Hematopoietic multipotent progenitor cell (in vitro differentiated cells): Measurements from ENCODE around the gene PER2. TPM values are rescaled to one million over a fixed set of nuclear protein-coding genes. Genes with fewer than 3 reads are reported as not detected.
A peak's percentile ranks its signal among the peaks of the same experiment; 100 is the strongest.

Experiments used
- DNase-seq, 3 donors: peaks; one replicate each; pipeline ENCODE4 v3.0.0-alpha.2; 2011 to 2015; ENCODE audit warnings: low read depth in 2 of 3, low spot score in 2 of 3
- total RNA-seq: library from RNA; depleted of rRNA; stranded (reverse); fragments of >200 nt; gene quantifications from one replicate; pipeline ENCODE4 v1.2.3, GENCODE V29; 2012

PER2 gene
- total RNA-seq, 1 donor = 19.9 TPM

GRCh38 chr2:238202326-238203093 lies 85.9 kb downstream of the PER2 start:
- peak in 2 of 3 donors; percentile 31 to 61 for DNase-seq

Other genes starting within 250 kb of the PER2 start
- gene SCLY, start 227.6 kb downstream of the PER2 start, total RNA-seq = 13.2 TPM
- gene ESPNL, start 188.3 kb downstream of the PER2 start, total RNA-seq = 1.1 TPM
- gene KLHL30, start 149.9 kb downstream of the PER2 start, total RNA-seq = not detected
- 0.27 TPM for gene ERFE, start 129.6 kb downstream of the PER2 start, total RNA-seq
- gene ILKAP, start 84.9 kb downstream of the PER2 start, total RNA-seq = 19.4 TPM
- gene HES6, start 48.6 kb downstream of the PER2 start, total RNA-seq = 3.5 TPM
- gene TRAF3IP1, start 31.9 kb upstream of the PER2 start, total RNA-seq = 4.8 TPM
- 13.7 TPM for gene ASB1, start 138.3 kb upstream of the PER2 start, total RNA-seq